ENCODE data around the gene CCDC186.

DNA sequence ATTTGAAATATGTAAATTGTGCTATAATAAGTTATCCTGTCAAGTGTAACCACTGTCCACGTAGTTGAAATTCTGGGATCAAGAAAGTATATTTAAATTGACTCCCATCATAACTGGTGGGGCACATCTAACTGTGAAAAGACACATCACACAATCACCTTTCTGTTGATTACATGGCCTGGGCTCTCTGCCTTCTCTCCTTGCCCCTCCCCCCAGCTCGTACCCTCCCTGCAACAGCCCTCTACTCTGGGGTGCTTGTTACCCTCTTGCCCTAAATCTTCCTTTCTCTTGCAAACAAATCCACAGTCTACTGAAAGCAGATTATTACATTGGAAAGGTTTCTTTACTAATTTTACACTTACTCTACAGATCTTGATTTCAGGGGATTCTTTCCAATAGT is 56.3 kb downstream of the CCDC186 start:
- TF ChIP-seq, protein P1, sequence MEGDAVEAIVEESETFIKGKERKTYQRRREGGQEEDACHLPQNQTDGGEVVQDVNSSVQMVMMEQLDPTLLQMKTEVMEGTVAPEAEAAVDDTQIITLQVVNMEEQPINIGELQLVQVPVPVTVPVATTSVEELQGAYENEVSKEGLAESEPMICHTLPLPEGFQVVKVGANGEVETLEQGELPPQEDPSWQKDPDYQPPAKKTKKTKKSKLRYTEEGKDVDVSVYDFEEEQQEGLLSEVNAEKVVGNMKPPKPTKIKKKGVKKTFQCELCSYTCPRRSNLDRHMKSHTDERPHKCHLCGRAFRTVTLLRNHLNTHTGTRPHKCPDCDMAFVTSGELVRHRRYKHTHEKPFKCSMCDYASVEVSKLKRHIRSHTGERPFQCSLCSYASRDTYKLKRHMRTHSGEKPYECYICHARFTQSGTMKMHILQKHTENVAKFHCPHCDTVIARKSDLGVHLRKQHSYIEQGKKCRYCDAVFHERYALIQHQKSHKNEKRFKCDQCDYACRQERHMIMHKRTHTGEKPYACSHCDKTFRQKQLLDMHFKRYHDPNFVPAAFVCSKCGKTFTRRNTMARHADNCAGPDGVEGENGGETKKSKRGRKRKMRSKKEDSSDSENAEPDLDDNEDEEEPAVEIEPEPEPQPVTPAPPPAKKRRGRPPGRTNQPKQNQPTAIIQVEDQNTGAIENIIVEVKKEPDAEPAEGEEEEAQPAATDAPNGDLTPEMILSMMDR (IDR thresholded peaks at IDR 0.05), result no peak
- no peak for TF ChIP-seq EP300 (IDR thresholded peaks at IDR 0.05)
